HFFc6 (cell line): ENCODE measurements around the gene MAP1LC3B2. TPM values are rescaled to one million over a fixed set of nuclear protein-coding genes. Genes with fewer than 3 reads are reported as not detected.

Source experiments
- DNase-seq: peaks from one replicate; pipeline ENCODE4 v3.0.0-alpha.2; 2018
- H3K27ac Mint-ChIP-seq: 2 replicates; pipeline ENCODE4 v1.8.0; 2020; ENCODE audit warnings: mild to moderate bottlenecking, mixed read lengths
- H3K27me3 Mint-ChIP-seq: 2 replicates; pipeline ENCODE4 v1.8.0; 2021; ENCODE audit warnings: mild to moderate bottlenecking, moderate library complexity, mixed read lengths; ENCODE audit not compliant: insufficient read depth
- H3K36me3 Mint-ChIP-seq: 2 replicates; pipeline ENCODE4 v1.8.0; 2021; ENCODE audit warnings: low read depth, mixed read lengths
- H3K4me1 Mint-ChIP-seq: 2 replicates; pipeline ENCODE4 v1.8.0; 2020; ENCODE audit warnings: low read depth, mixed read lengths
- H3K4me3 Mint-ChIP-seq: 2 replicates; pipeline ENCODE4 v1.8.0; 2020; ENCODE audit warnings: mild to moderate bottlenecking, moderate library complexity, mixed read lengths
- H3K9me3 Mint-ChIP-seq: 2 replicates; pipeline ENCODE4 v1.8.0; 2020; ENCODE audit warnings: mild to moderate bottlenecking, mixed read lengths
- CTCF ChIP-seq: fragments of 200-600 bp; sonication (generic); IDR thresholded peaks from 2 replicates; pipeline ENCODE4 v1.5.0; 2021; ENCODE audit warnings: antibody characterized with exemption, mild to moderate bottlenecking
- long read RNA-seq: library from polyadenylated mRNA; unstranded; transcript quantifications from one replicate; pipeline ENCODE4 v2.0.0, GENCODE V29; 2019
- total RNA-seq, 6 experiments: library from RNA; stranded (reverse); fragmentation: NEBNext Ultra II Directional; extraction: Animal tissue kit (Norgen Biotek cat#: 25700); gene quantifications; 2 replicates in 1 of 6; 3 replicates in 5 of 6; pipeline ENCODE4 v1.2.3, GENCODE V29; 2021

Gene MAP1LC3B2
- total RNA-seq: 1 to 10 TPM; 1.7 to 3.7 (median 2.9) TPM
- long read RNA-seq: 0 reads

DNA sequence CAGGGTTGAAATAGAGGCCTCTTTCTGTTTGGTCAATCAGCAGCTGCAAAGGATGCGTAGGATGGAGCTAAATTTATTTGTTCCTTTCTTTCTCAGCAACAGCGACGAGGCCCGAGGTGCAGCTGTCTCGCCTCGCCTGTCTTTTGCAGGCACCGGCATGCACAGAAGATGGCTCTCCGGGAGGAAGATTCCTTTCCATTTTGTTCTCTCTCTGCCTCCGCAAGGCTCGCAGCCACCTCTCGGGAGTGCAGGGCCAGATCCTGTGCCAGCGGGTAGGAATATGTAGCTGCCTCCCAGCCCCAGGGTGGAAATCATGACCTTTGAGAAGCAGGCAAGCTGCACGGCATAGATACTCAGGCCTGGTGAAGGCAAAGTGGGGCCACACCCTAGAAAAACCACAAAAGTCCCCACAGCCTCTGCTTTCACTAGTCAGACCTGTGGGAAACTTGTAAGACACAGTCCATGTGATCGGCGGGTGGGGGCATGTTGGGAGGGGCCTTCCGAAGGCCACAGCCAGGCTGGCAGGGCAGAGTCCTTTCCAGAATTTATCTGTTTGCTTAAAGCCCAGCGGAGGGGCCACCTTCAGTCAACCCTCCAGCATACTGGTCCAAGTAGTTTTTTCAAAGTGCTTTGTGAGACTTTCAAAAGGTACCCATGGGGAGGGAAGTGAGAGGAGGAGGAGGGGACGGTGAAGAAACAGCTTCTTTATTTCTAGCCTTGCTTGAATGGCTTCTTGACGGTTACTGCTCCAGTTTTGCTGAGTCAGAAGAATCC lies at the start of gene MAP1LC3B2:
Gene MAP1LC3B2, plus strand, starts transcription at position 220 of the 774 bp plus-strand sequence. CDS start 16,562 bp downstream, outside the sequence.
- Mint-ChIP-seq H3K27ac (peak within 1 kb of the TSS; percentile 29; the same call in 1 of the 2 replicates), H3K4me1 (peaks cover 17% of the 10 kb centered on the region), H3K27me3 (no peaks in the 10 kb centered on the region; the same call in 1 of the 2 replicates), H3K36me3 (peaks cover 12% of the 10 kb centered on the region), H3K4me3 (no peak within 1 kb of the TSS), H3K9me3 (peaks cover 14% of the 10 kb centered on the region)
- DNase-seq: no peak
- TF ChIP-seq CTCF: no peak

- TF ChIP-seq CTCF: no peak
- DNase-seq: no peak
- H3K27ac Mint-ChIP-seq: no peak overlapping the region
- H3K27me3 Mint-ChIP-seq: peaks cover 2% of the 10 kb centered on the region; the same call in 1 of the 2 replicates
- no peaks in the 10 kb centered on the region for H3K4me1 Mint-ChIP-seq
- H3K4me3 Mint-ChIP-seq: no peak overlapping the region
- H3K36me3 Mint-ChIP-seq: no peaks in the 10 kb centered on the region
- no peaks in the 10 kb centered on the region for H3K9me3 Mint-ChIP-seq
Observed at GRCh38 chr12:116513944-116514343, 45.2 kb upstream of the MAP1LC3B2 start.

GRCh38 chr12:116515684-116516083 lies 43.5 kb upstream of the MAP1LC3B2 start:
- Mint-ChIP-seq H3K27ac (no peak overlapping the region), H3K27me3 (peaks cover 2% of the 10 kb centered on the region; the same call in 1 of the 2 replicates), H3K4me3 (no peak overlapping the region), H3K4me1 (peaks cover 6% of the 10 kb centered on the region), H3K9me3 (no peaks in the 10 kb centered on the region), H3K36me3 (peaks cover 5% of the 10 kb centered on the region)
- TF ChIP-seq CTCF: no peak
- no peak for DNase-seq

DNA sequence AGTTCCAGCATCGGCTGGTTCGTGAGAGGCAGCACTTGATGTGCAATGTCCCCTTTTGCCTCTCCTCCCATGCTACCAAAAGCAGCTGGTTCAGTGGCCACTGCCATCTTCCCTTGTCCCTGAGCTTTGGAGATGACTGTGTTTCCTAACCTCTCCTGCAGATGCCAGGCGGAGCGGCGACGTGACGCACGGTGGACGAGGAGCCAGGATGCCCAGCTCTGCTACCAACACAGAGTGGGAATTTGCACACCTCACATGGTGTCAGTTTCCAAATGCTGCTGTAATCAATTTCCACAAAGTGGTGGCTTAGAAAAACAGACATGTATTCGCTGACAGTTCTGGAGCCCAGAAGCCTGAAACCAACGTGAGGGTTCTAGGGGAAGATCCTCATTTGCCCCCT lies 42.5 kb upstream of the MAP1LC3B2 start:
- H3K9me3 Mint-ChIP-seq: no peaks in the 10 kb centered on the region
- H3K4me3 Mint-ChIP-seq: no peak overlapping the region
- peaks cover 15% of the 10 kb centered on the region for H3K4me1 Mint-ChIP-seq
- no peak for DNase-seq
- peaks cover 2% of the 10 kb centered on the region; the same call in 1 of the 2 replicates for H3K27me3 Mint-ChIP-seq
- no peak overlapping the region for H3K27ac Mint-ChIP-seq
- TF ChIP-seq CTCF: no peak
- H3K36me3 Mint-ChIP-seq: peaks cover 6% of the 10 kb centered on the region

DNA sequence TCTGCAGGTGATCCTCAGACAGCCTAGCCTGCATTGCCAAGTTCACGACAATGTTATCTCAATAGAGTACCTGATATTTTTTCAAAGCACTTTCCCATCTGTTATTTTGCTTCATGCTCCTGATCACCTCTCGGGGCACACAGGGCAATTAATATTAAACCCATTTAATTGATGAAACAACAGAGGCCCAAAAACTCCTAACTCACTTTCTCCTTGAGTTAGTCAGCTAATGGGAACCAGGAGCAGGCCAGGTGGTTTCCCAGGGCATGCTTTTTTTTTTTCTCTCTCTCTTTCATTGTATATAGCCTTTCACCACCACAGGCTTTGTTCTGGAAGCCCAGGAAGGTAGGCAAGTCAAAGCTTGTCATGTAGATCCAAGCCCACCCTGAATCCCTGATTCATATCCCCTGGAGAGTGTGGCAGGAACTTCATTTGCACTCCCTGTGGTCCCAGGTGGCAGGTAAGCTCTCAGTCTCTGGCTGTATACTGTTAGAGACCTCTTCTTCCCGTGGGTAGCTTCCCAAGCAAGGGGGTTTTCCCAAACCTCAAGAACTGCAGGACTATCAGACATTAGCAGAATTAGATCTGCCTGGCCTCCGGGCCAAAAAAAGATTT lies 41.6 kb upstream of the MAP1LC3B2 start:
- Mint-ChIP-seq H3K4me3 (no peak overlapping the region), H3K36me3 (peaks cover 6% of the 10 kb centered on the region), H3K27ac (no peak overlapping the region), H3K9me3 (no peaks in the 10 kb centered on the region), H3K27me3 (peaks cover 2% of the 10 kb centered on the region; the same call in 1 of the 2 replicates), H3K4me1 (peaks cover 17% of the 10 kb centered on the region)
- no peak for DNase-seq
- no peak for TF ChIP-seq CTCF
